HepG2 (cell line): Measurements from ENCODE around the gene ANKS1B. TPM values are rescaled to one million over a fixed set of nuclear protein-coding genes. Genes with fewer than 3 reads are reported as not detected.

Experiments
- CC2D1A ChIP-seq: sonication (generic); formaldehyde crosslinking; IDR thresholded peaks from 2 replicates; pipeline ENCODE4 v1.8.1; 2023; ENCODE audit warnings: mild to moderate bottlenecking, missing genetic modification reagents
- GLMP ChIP-seq: sonication (generic); formaldehyde crosslinking; IDR thresholded peaks from 2 replicates; pipeline ENCODE4 v1.9.0; 2021; ENCODE audit warnings: missing genetic modification reagents, mild to moderate bottlenecking, borderline replicate concordance
- HINFP ChIP-seq: sonication (generic); formaldehyde crosslinking; IDR thresholded peaks from 2 replicates; pipeline ENCODE4 v1.4.0; 2020; ENCODE audit warnings: low read depth, mild to moderate bottlenecking, missing genetic modification reagents
- HMGXB4 ChIP-seq, 2 experiments: sonication (generic) in 1 of 2; formaldehyde crosslinking in 1 of 2; IDR thresholded peaks; 2 replicates each; pipeline versions ENCODE4 v1.4.0 to v1.6.1; 2018 to 2020; ENCODE audit warnings: missing genetic modification reagents in 2 of 2, borderline replicate concordance in 1 of 2, low read depth in 1 of 2, mild to moderate bottlenecking in 1 of 2, missing biosample characterization in 1 of 2
- MED8 ChIP-seq: sonication (generic); formaldehyde crosslinking; IDR thresholded peaks from 2 replicates; pipeline ENCODE4 v1.8.1; 2023; ENCODE audit warnings: mild to moderate bottlenecking, missing genetic modification reagents; ENCODE audit not compliant: insufficient replicate concordance
- SIX1 ChIP-seq: sonication (generic); formaldehyde crosslinking; IDR thresholded peaks from 2 replicates; pipeline ENCODE4 v1.4.0; 2020; ENCODE audit warnings: missing genetic modification reagents, borderline replicate concordance
- SRSF4 ChIP-seq: fragments of 200-400 bp; formaldehyde crosslinking; IDR thresholded peaks from one replicate; pipeline ENCODE4 v1.6.1; 2018; ENCODE audit warnings: mild to moderate bottlenecking, low read depth, low read length, moderate library complexity; ENCODE audit not compliant: poor library complexity, severe bottlenecking
- ZNF543 ChIP-seq: sonication (generic); formaldehyde crosslinking; IDR thresholded peaks from 2 replicates; pipeline ENCODE4 v1.4.0; 2020; ENCODE audit warnings: mild to moderate bottlenecking, missing genetic modification reagents
- ZNF556 ChIP-seq: sonication (generic); formaldehyde crosslinking; IDR thresholded peaks from 2 replicates; pipeline ENCODE4 v1.4.0; 2020; ENCODE audit warnings: mild to moderate bottlenecking, missing genetic modification reagents, borderline replicate concordance
- ZNF773 ChIP-seq: sonication (generic); formaldehyde crosslinking; IDR thresholded peaks from 2 replicates; pipeline ENCODE4 v1.4.0; 2020; ENCODE audit warnings: missing genetic modification reagents, borderline replicate concordance
- polyA plus RNA-seq, 8 experiments: library from polyadenylated mRNA; depleted of rRNA in 3 of 8; stranded (reverse) in 7 of 8; unstranded in 1 of 8; fragments of >200 nt; fragmentation: Illumina TruSeq in 4 of 8; extraction: Trizol in 4 of 8; gene quantifications; 2 replicates each; pipeline versions ENCODE4 v1.2.1 to v1.2.3, GENCODE V29; 2011 to 2016; ENCODE audit warnings: low read depth in 4 of 8, missing spikeins in 1 of 8, mixed read lengths in 1 of 8; ENCODE audit not compliant: insufficient read depth in 1 of 8
- total RNA-seq, 5 experiments: library from RNA; depleted of rRNA; stranded (reverse); fragments of >200 nt; fragmentation: Illumina TruSeq; extraction: Trizol; gene quantifications; 2 replicates each; pipeline ENCODE4 v1.2.3, GENCODE V29; 2016; ENCODE audit warnings: low read depth in 1 of 5

Gene ANKS1B
- total and polyA plus RNA-seq, 2 of the 13 experiments (the other 11 are each of a cell fraction or from before 2014, with no cell fraction given): 0.15 TPM; not detected in 1

GRCh38 chr12:99916555-99916954 lies 68.2 kb downstream of the ANKS1B start (continued):
- TF ChIP-seq HINFP (CRISPR knock-in tag): no peak
- no peak for TF ChIP-seq SIX1 (CRISPR knock-in tag)
- no peak for TF ChIP-seq MED8 (CRISPR knock-in tag)
- TF ChIP-seq HMGXB4 (CRISPR knock-in tag; IDR thresholded peaks at IDR 0.05; ENCODE audit: borderline replicate concordance in 1 of 2, low read depth in 1 of 2): no peak
- TF ChIP-seq GLMP: no peak
- TF ChIP-seq ZNF543 (CRISPR knock-in tag): no peak
- no peak for TF ChIP-seq SRSF4
- no peak for TF ChIP-seq ZNF556
- TF ChIP-seq CC2D1A: no peak
- TF ChIP-seq ZNF773 (CRISPR knock-in tag): no peak
